Measurements from ENCODE around the gene ADARB1. TPM values are rescaled to one million over a fixed set of nuclear protein-coding genes. Genes with fewer than 3 reads are reported as not detected.

ADARB1 gene
- total RNA-seq, 3 donors from 2014 or later (not counting 1 experiment from before 2014, with no cell fraction given) = 20.7 to 28.0 (median 26.6) TPM

- peaks cover 24 to 25% of the 10 kb centered on the region in 2 donors for H3K4me1 Mint-ChIP-seq
- no peak for DNase-seq
- no peak for ATAC-seq
Observed at GRCh38 chr21:45270306-45270821, 196.0 kb downstream of the ADARB1 start.

More at GRCh38 chr21:45270306-45270821, 196.0 kb downstream of the ADARB1 start:
- Histone ChIP-seq H3K9me3 (ENCODE audit: control insufficient read depth, insufficient read depth, low read length) (peaks cover 2% of the 10 kb centered on the region), H3K4me3 (ENCODE audit: low read length) (no peak overlapping the region), H3K4me1 (ENCODE audit: control insufficient read depth, insufficient read depth, low read length) (peaks cover 22% of the 10 kb centered on the region), H3K36me3 (ENCODE audit: control insufficient read depth, insufficient read depth, low read length) (peaks cover 26% of the 10 kb centered on the region), H3K27me3 (ENCODE audit: control insufficient read depth, insufficient read depth, low read length) (no peaks in the 10 kb centered on the region), H3K27ac (ENCODE audit: low read length) (no peak overlapping the region)
- no peak overlapping the region for H3K4me3 Mint-ChIP-seq
- H3K27me3 Mint-ChIP-seq (ENCODE audit: low read depth in 2 of 2) = no peaks in the 10 kb centered on the region
- H3K36me3 Mint-ChIP-seq = no peaks in the 10 kb centered on the region
- H3K27ac Mint-ChIP-seq = peak overlapping the region in 1 of 2 donors; percentile 13
- TF ChIP-seq CTCF (IDR thresholded peaks at IDR 0.05) = no peak
- H3K9me3 Mint-ChIP-seq = peaks cover 2 to 9% of the 10 kb centered on the region in 2 donors
- WGBS (ENCODE audit: insufficient coverage) = 98% methylated on average over 13 of the region's 13 CpGs
- intact Hi-C loops (cut with micrococcal nuclease) = no loop called here

Other genes starting within 250 kb of the ADARB1 start
- 100 to 1,000 TPM in 2 of 3 donors, 10 to 100 TPM in 1; 96.8 to 144 (median 126) TPM for gene PTTG1IP, start 200.9 kb upstream of the ADARB1 start, total RNA-seq
- gene ITGB2, start 153.7 kb upstream of the ADARB1 start, total RNA-seq = 1,000 to 10,000 TPM; 1,223 to 1,393 (median 1,250) TPM
- gene SLX9, start 134.6 kb upstream of the ADARB1 start, total RNA-seq = 10 to 100 TPM; 12.8 to 22.9 (median 20.0) TPM
- 10 to 100 TPM; 41.4 to 46.0 (median 43.3) TPM for gene POFUT2, start 213.3 kb downstream of the ADARB1 start, total RNA-seq